HepG2 (cell line): Measurements from ENCODE around the gene MINAR2. TPM values are rescaled to one million over a fixed set of nuclear protein-coding genes. Genes with fewer than 3 reads are reported as not detected.

Experiments
- ATAC-seq: fragments of 200-7000 bp; cut with Tn5 transposase; 3 replicates; pipeline ENCODE4 v1.9.1; 2020; ENCODE audit warnings: mild to moderate bottlenecking, moderate library complexity
- BruUV-seq: library from RNA; stranded (reverse); fragments of 400-500 nt; replicated peaks from 2 replicates; lab custom pipeline; 2021; lab: Mats Ljungman, UMichigan
- CTCF ChIA-PET: fragments of 300-600 bp; formaldehyde crosslinking; extraction: SDS; loops from one replicate; lab custom pipeline; 2021; ENCODE audit warnings: low total read pairs, inconsistent platforms, low intra/inter-chr PET ratio; lab: Yijun Ruan, JAX
- POLR2A ChIA-PET: fragments of 350-600 bp; sonication (Branson Sonifier 250); formaldehyde crosslinking; loops from one replicate; lab custom pipeline; 2020; ENCODE audit warnings: antibody characterized with exemption, inconsistent platforms; lab: Yijun Ruan, JAX
- DNase-seq: peaks from one replicate; pipeline ENCODE4 v3.0.0-alpha.2; 2015; ENCODE audit warnings: low spot score
- FAIRE-seq: peaks from 3 replicates; lab custom pipeline; 2011; peaks lifted over from hg19 to GRCh38; lab: Jason Lieb, UNC
- H2AFZ ChIP-seq: one replicate; pipeline ENCODE4 v1.6.1; 2011; ENCODE audit warnings: low read length, inconsistent platforms
- H3K27ac ChIP-seq: fragments of 300-600 bp; 3 replicates; pipeline ENCODE4 v1.8.0; 2011; ENCODE audit warnings: mixed run types, mild to moderate bottlenecking, mixed read lengths, low read length, inconsistent platforms; ENCODE audit not compliant: insufficient read depth; ENCODE audit errors: extremely low read length
- H3K27me3 ChIP-seq, 2 experiments: fragments of 200-600 bp in 1 of 2; 2 replicates in 1 of 2; 3 replicates in 1 of 2; pipeline versions ENCODE4 v1.6.0 to v1.8.0; 2011; ENCODE audit warnings: low read length in 2 of 2, mild to moderate bottlenecking in 2 of 2, moderate library complexity in 2 of 2, inconsistent platforms in 1 of 2; ENCODE audit not compliant: insufficient read depth in 2 of 2, control insufficient read depth in 1 of 2
- H3K36me3 ChIP-seq, 2 experiments: fragments of 200-600 bp in 1 of 2; replicated peaks in 1 of 2; 2 replicates in 1 of 2; 3 replicates in 1 of 2; pipeline versions ENCODE4 v1.5.1 to v1.8.0; 2011; ENCODE audit warnings: low read length in 2 of 2, inconsistent platforms in 1 of 2; ENCODE audit not compliant: insufficient read depth in 2 of 2, control insufficient read depth in 1 of 2
- H3K4me1 ChIP-seq: 2 replicates; pipeline ENCODE4 v1.5.1; 2012; ENCODE audit warnings: low read length, inconsistent platforms; ENCODE audit not compliant: insufficient read depth
- H3K4me2 ChIP-seq: 2 replicates; pipeline ENCODE4 v1.6.0; 2011; ENCODE audit warnings: low read depth, low read length, inconsistent platforms
- H3K4me3 ChIP-seq, 3 experiments: fragments of 200-600 bp in 1 of 3; sonication (generic), shearing (Covaris generic) in 1 of 3; replicated peaks in 1 of 3; 2 replicates each; pipeline ENCODE4 v1.5.1; 2011 to 2016; ENCODE audit warnings: low read length in 3 of 3, inconsistent platforms in 2 of 3, low read depth in 2 of 3, mild to moderate bottlenecking in 2 of 3, control low read depth in 1 of 3, mixed read lengths in 1 of 3; ENCODE audit not compliant: insufficient read depth in 1 of 3
- H3K79me2 ChIP-seq: one replicate; pipeline ENCODE4 v1.6.1; 2011; ENCODE audit warnings: low read length, inconsistent platforms; ENCODE audit not compliant: insufficient read depth
- H3K9ac ChIP-seq: 2 replicates; pipeline ENCODE4 v1.6.0; 2011; ENCODE audit warnings: mild to moderate bottlenecking, low read depth, low read length, inconsistent platforms; ENCODE audit not compliant: insufficient read depth
- H3K9me3 ChIP-seq: 2 replicates; pipeline ENCODE4 v1.5.1; 2012; ENCODE audit warnings: mild to moderate bottlenecking, low read length
- H4K20me1 ChIP-seq: 2 replicates; pipeline ENCODE4 v1.6.0; 2011; ENCODE audit warnings: inconsistent platforms, mild to moderate bottlenecking, low read length, moderate library complexity; ENCODE audit not compliant: insufficient read depth
- ATF7-NPFF ChIP-seq: sonication (generic); formaldehyde crosslinking; IDR thresholded peaks from 2 replicates; pipeline ENCODE4 v1.8.1; 2023; ENCODE audit warnings: mild to moderate bottlenecking, low read depth, missing genetic modification reagents, moderate library complexity
- ELF1 ChIP-seq: sonication (generic); formaldehyde crosslinking; IDR thresholded peaks from 2 replicates; pipeline ENCODE4 v1.4.0; 2020; ENCODE audit warnings: missing genetic modification reagents
- PHF21A ChIP-seq: sonication (generic); formaldehyde crosslinking; IDR thresholded peaks from 2 replicates; pipeline ENCODE4 v1.5.0; 2020; ENCODE audit warnings: mild to moderate bottlenecking, missing genetic modification reagents
- SALL2 ChIP-seq: sonication (generic); formaldehyde crosslinking; IDR thresholded peaks from 2 replicates; pipeline ENCODE4 v1.8.1; 2023; ENCODE audit warnings: mild to moderate bottlenecking, missing genetic modification reagents, inconsistent platforms
- TEF ChIP-seq: sonication (generic); formaldehyde crosslinking; IDR thresholded peaks from 2 replicates; pipeline ENCODE4 v1.5.0; 2020; ENCODE audit warnings: missing genetic modification reagents
- XRCC5 ChIP-seq: fragments of 200-400 bp; formaldehyde crosslinking; optimal IDR thresholded peaks from 2 replicates; pipeline ENCODE3; 2017; ENCODE audit warnings: mild to moderate bottlenecking, low read length
- ZNF253 ChIP-seq: sonication (generic); formaldehyde crosslinking; IDR thresholded peaks from 2 replicates; pipeline ENCODE4 v1.8.0; 2022; ENCODE audit warnings: mild to moderate bottlenecking, missing genetic modification reagents, borderline replicate concordance
- ZNF260 ChIP-seq: sonication (generic); formaldehyde crosslinking; IDR thresholded peaks from 2 replicates; pipeline ENCODE4 v1.4.0; 2020; ENCODE audit warnings: missing genetic modification reagents, low read depth, mild to moderate bottlenecking, borderline replicate concordance
- ZNF484 ChIP-seq: sonication (generic); formaldehyde crosslinking; IDR thresholded peaks from 2 replicates; pipeline ENCODE4 v1.5.1; 2020; ENCODE audit warnings: mild to moderate bottlenecking, low read depth, missing genetic modification reagents, borderline replicate concordance
- ZNF574 ChIP-seq: sonication (generic); formaldehyde crosslinking; IDR thresholded peaks from 2 replicates; pipeline ENCODE4 v1.4.0; 2020; ENCODE audit warnings: missing genetic modification reagents
- ZNF589 ChIP-seq: sonication (generic); formaldehyde crosslinking; conservative IDR thresholded peaks from 2 replicates; pipeline ENCODE4 v1.8.0; 2022; ENCODE audit warnings: mild to moderate bottlenecking, moderate library complexity, missing genetic modification reagents
- ZNF652 ChIP-seq: IDR thresholded peaks from 2 replicates; pipeline ENCODE4 v1.6.1; 2016; ENCODE audit warnings: low read depth, borderline replicate concordance
- ZSCAN12 ChIP-seq: sonication (generic); formaldehyde crosslinking; IDR thresholded peaks from 2 replicates; pipeline ENCODE4 v1.9.0; 2021; ENCODE audit warnings: mild to moderate bottlenecking, missing genetic modification reagents
- WGBS: methylation state at CpG from one replicate; pipeline ENCODE4 v1.1.6; 2017; ENCODE audit warnings: low lambda C conversion rate; 5-methylcytosine and 5-hydroxymethylcytosine counted together
- in situ Hi-C: cut with HindIII; loops from 2 replicates; pipeline ENCODE4 v1.10.0; 2017; ENCODE audit warnings: low pct_unique_long_range_greater_than_20kb; ENCODE audit not compliant: extremely low pct_ligation_motif_present
- intact Hi-C: fragments of 100-400 bp; cut with micrococcal nuclease; formaldehyde crosslinking; loops from one replicate; pipeline ENCODE4 v1.10.0; 2022; ENCODE audit not compliant: unreplicated experiment
- polyA plus RNA-seq, 8 experiments: library from polyadenylated mRNA; depleted of rRNA in 3 of 8; stranded (reverse) in 7 of 8; unstranded in 1 of 8; fragments of >200 nt; fragmentation: Illumina TruSeq in 4 of 8; extraction: Trizol in 4 of 8; gene quantifications; 2 replicates each; pipeline versions ENCODE4 v1.2.1 to v1.2.3, GENCODE V29; 2011 to 2016; ENCODE audit warnings: low read depth in 4 of 8, missing spikeins in 1 of 8, mixed read lengths in 1 of 8; ENCODE audit not compliant: insufficient read depth in 1 of 8
- total RNA-seq, 5 experiments: library from RNA; depleted of rRNA; stranded (reverse); fragments of >200 nt; fragmentation: Illumina TruSeq; extraction: Trizol; gene quantifications; 2 replicates each; pipeline ENCODE4 v1.2.3, GENCODE V29; 2016; ENCODE audit warnings: low read depth in 1 of 5
- TF ChIP-seq, protein P1 (sequence below): IDR thresholded peaks from 2 replicates; pipeline ENCODE4 v1.6.1; 2016; ENCODE audit warnings: missing compliant biosample characterization, missing genetic modification reagents, borderline replicate concordance
- TF ChIP-seq, protein P2 (sequence below): sonication (generic); formaldehyde crosslinking; IDR thresholded peaks from 2 replicates; pipeline ENCODE4 v1.4.0; 2020; ENCODE audit warnings: missing genetic modification reagents
- TF ChIP-seq, protein P3 (sequence below): IDR thresholded peaks from 2 replicates; pipeline ENCODE4 v1.6.1; 2012; ENCODE audit warnings: inconsistent platforms
- TF ChIP-seq, protein P4 (sequence below): sonication (generic); formaldehyde crosslinking; IDR thresholded peaks from 2 replicates; pipeline ENCODE4 v1.4.0; 2020; ENCODE audit warnings: mild to moderate bottlenecking, missing genetic modification reagents

The MINAR2 gene
- total and polyA plus RNA-seq, 2 of the 13 experiments (the other 11 are each of a cell fraction or from before 2014, with no cell fraction given) = not detected

DNA sequence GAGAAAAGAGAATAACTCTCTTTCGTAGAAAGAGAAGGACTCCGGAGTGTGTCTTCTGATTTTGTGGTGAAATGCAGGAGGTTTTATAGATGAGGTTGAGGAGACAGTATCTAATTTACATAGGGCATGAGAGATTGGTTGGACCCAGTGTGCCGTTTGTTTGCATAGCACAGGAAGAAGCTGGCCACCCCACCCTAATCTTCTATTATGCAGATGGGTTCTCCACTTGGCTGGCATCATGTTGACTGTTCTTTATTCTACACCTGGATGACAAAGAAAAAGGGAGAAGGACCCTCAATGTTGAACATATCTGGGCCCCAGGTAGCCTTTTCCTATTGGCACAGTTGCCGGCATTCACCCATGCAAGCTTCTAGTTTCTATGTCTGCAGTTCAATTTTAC, 23.2 kb upstream of the MINAR2 start:
- H3K79me2 ChIP-seq = no peaks in the 10 kb centered on the region
- H3K9ac ChIP-seq = no peak overlapping the region
- no peak overlapping the region for H3K27ac ChIP-seq
- WGBS = 56% methylated on average over 4 of the region's 4 CpGs
- H3K4me1 ChIP-seq = no peaks in the 10 kb centered on the region
- no peaks in the 10 kb centered on the region for H4K20me1 ChIP-seq
- H3K4me2 ChIP-seq = no peak overlapping the region
- no peaks in the 10 kb centered on the region for H3K36me3 ChIP-seq
- ATAC-seq (no peak), DNase-seq (no peak), FAIRE-seq (no peak)
- ChIA-PET CTCF (no interaction called here), POLR2A (no interaction called here)
- BruUV-seq = no TSS peak
- no peaks in the 10 kb centered on the region for H3K27me3 ChIP-seq
- in situ Hi-C loops (no loop called here), intact Hi-C loops (no loop called here)
- no peaks in the 10 kb centered on the region for H3K9me3 ChIP-seq
- H3K4me3 ChIP-seq = no peak overlapping the region
- H2AFZ ChIP-seq = no peak overlapping the region
- TF ChIP-seq SALL2 (CRISPR knock-in tag) (no peak), ZNF652 (CRISPR knock-in tag) (no peak), ZNF260 (no peak), ATF7-NPFF (CRISPR knock-in tag) (no peak), ZSCAN12 (CRISPR knock-in tag) (no peak), ZNF484 (CRISPR knock-in tag) (no peak), PHF21A (CRISPR knock-in tag) (no peak), ELF1 (no peak), TEF (no peak), ZNF589 (no peak), XRCC5 (no peak), ZNF253 (CRISPR knock-in tag) (no peak), ZNF574 (no peak)
- TF ChIP-seq, protein P1, sequence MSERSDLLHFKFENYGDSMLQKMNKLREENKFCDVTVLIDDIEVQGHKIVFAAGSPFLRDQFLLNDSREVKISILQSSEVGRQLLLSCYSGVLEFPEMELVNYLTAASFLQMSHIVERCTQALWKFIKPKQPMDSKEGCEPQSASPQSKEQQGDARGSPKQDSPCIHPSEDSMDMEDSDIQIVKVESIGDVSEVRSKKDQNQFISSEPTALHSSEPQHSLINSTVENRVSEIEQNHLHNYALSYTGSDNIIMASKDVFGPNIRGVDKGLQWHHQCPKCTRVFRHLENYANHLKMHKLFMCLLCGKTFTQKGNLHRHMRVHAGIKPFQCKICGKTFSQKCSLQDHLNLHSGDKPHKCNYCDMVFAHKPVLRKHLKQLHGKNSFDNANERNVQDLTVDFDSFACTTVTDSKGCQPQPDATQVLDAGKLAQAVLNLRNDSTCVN (CRISPR knock-in tag) = no peak
- TF ChIP-seq, protein P2, sequence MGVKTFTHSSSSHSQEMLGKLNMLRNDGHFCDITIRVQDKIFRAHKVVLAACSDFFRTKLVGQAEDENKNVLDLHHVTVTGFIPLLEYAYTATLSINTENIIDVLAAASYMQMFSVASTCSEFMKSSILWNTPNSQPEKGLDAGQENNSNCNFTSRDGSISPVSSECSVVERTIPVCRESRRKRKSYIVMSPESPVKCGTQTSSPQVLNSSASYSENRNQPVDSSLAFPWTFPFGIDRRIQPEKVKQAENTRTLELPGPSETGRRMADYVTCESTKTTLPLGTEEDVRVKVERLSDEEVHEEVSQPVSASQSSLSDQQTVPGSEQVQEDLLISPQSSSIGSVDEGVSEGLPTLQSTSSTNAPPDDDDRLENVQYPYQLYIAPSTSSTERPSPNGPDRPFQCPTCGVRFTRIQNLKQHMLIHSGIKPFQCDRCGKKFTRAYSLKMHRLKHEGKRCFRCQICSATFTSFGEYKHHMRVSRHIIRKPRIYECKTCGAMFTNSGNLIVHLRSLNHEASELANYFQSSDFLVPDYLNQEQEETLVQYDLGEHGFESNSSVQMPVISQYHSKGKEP (CRISPR knock-in tag) = no peak
- TF ChIP-seq, protein P3, sequence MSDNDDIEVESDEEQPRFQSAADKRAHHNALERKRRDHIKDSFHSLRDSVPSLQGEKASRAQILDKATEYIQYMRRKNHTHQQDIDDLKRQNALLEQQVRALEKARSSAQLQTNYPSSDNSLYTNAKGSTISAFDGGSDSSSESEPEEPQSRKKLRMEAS = no peak
- TF ChIP-seq, protein P4, sequence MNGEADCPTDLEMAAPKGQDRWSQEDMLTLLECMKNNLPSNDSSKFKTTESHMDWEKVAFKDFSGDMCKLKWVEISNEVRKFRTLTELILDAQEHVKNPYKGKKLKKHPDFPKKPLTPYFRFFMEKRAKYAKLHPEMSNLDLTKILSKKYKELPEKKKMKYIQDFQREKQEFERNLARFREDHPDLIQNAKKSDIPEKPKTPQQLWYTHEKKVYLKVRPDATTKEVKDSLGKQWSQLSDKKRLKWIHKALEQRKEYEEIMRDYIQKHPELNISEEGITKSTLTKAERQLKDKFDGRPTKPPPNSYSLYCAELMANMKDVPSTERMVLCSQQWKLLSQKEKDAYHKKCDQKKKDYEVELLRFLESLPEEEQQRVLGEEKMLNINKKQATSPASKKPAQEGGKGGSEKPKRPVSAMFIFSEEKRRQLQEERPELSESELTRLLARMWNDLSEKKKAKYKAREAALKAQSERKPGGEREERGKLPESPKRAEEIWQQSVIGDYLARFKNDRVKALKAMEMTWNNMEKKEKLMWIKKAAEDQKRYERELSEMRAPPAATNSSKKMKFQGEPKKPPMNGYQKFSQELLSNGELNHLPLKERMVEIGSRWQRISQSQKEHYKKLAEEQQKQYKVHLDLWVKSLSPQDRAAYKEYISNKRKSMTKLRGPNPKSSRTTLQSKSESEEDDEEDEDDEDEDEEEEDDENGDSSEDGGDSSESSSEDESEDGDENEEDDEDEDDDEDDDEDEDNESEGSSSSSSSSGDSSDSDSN (CRISPR knock-in tag) = no peak
